ENCODE data around the gene SHD. TPM values are rescaled to one million over a fixed set of nuclear protein-coding genes. Genes with fewer than 3 reads are reported as not detected.
A peak's percentile ranks its signal among the peaks of the same experiment; 100 is the strongest.

The SHD gene
- total and polyA plus RNA-seq, 9 of the 15 experiments (the other 6 are each of a cell fraction or from before 2014, with no cell fraction given), result 0.05 to 0.62 (median 0.15) TPM; not detected in 5

- 0 out of 2 replicates have a peak, but pooled peaks have one; percentile 28 for TF ChIP-seq ZBTB40 (IDR thresholded peaks at IDR 0.05)
- TF ChIP-seq ZBTB40 (CRISPR knock-in tag; IDR thresholded peaks at IDR 0.05), result no peak
- no peak for TF ChIP-seq TCF15 (CRISPR knock-in tag; IDR thresholded peaks at IDR 0.05)
- TF ChIP-seq NR2C1 (IDR thresholded peaks at IDR 0.05), result peak; percentile 86
- TF ChIP-seq NR2C1 (tag; IDR thresholded peaks at IDR 0.05), result peak; percentile 82
- TF ChIP-seq TGIF2 (CRISPR knock-in tag; IDR thresholded peaks at IDR 0.05), result no peak
- TF ChIP-seq MITF (IDR thresholded peaks at IDR 0.05), result 0 out of 2 replicates have a peak, but pooled peaks have one; percentile 42
- no peak for TF ChIP-seq ZNF408 (CRISPR knock-in tag; IDR thresholded peaks at IDR 0.05; ENCODE audit: low read depth)
- no peak for TF ChIP-seq PRDM10 (IDR thresholded peaks at IDR 0.05; ENCODE audit: partially characterized antibody)
- no peak for TF ChIP-seq MTA2 (IDR thresholded peaks at IDR 0.05; ENCODE audit: low read depth)
- no peak for TF ChIP-seq ELF1 (tag; IDR thresholded peaks at IDR 0.05)
- TF ChIP-seq ADNP (tag; IDR thresholded peaks at IDR 0.05), result peak; percentile 46
- no peak for TF ChIP-seq FUS (optimal IDR thresholded peaks at IDR 0.05; ENCODE audit: low read depth, low read length)
- TF ChIP-seq POLR2B (IDR thresholded peaks at IDR 0.05; ENCODE audit: low read depth, partially characterized antibody), result no peak
These were observed 9.2 kb downstream of the SHD start (continued) for GRCh38 chr19:4288091-4288777.
